GM12878 (cell line): Measurements from ENCODE around the gene FAM184B.

Experiments
- MTA3 ChIP-seq: IDR thresholded peaks from 2 replicates; pipeline ENCODE4 v1.6.1; 2012; ENCODE audit warnings: low read length, inconsistent platforms, borderline replicate concordance
- SUZ12 ChIP-seq: fragments of 200-600 bp; sonication (generic); IDR thresholded peaks from one replicate; pipeline ENCODE4 v1.6.1; 2018; ENCODE audit warnings: antibody characterized with exemption, mild to moderate bottlenecking; ENCODE audit not compliant: unreplicated experiment
- ZZZ3 ChIP-seq: IDR thresholded peaks from 2 replicates; pipeline ENCODE4 v1.6.1; 2011; ENCODE audit warnings: low read depth; ENCODE audit not compliant: control insufficient read depth, insufficient read length
- TF ChIP-seq, protein P1 (sequence below): fragments of 450-650 bp; IDR thresholded peaks from 2 replicates; pipeline ENCODE4 v1.6.1; 2018; ENCODE audit warnings: borderline replicate concordance, mild to moderate bottlenecking; ENCODE audit not compliant: partially characterized antibody

DNA sequence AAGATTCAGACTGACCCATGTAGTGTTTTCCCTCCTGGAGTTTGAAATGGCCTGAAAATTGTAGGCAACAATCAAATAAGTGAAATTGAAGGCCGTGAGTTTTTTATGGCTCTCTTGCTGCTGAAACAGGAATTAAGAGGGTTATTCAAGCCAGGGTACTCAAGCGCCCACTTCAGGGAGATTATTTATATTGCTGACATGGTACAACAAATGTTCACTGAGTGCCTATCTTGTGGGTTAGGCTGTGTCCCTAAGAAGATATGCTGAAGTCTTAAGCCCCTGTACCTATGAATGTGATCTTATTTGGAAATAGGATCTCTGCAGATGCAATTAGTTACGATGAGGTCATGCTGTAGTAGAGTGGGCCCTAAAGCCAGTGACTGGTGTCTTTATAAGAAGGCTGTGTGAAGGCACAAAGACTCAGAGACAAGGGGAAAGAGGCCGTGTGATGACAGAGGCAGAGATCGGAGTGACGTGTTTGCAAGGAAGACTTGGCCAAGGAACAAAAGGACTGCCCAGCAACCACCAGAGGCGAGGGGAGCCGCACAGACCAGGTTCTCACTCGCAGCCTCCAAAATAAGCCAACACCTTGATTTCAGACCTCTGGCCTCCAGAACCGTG is 94.1 kb downstream of the FAM184B start:
- TF ChIP-seq SUZ12 (no peak), ZZZ3 (no peak), MTA3 (no peak)
- TF ChIP-seq, protein P1, sequence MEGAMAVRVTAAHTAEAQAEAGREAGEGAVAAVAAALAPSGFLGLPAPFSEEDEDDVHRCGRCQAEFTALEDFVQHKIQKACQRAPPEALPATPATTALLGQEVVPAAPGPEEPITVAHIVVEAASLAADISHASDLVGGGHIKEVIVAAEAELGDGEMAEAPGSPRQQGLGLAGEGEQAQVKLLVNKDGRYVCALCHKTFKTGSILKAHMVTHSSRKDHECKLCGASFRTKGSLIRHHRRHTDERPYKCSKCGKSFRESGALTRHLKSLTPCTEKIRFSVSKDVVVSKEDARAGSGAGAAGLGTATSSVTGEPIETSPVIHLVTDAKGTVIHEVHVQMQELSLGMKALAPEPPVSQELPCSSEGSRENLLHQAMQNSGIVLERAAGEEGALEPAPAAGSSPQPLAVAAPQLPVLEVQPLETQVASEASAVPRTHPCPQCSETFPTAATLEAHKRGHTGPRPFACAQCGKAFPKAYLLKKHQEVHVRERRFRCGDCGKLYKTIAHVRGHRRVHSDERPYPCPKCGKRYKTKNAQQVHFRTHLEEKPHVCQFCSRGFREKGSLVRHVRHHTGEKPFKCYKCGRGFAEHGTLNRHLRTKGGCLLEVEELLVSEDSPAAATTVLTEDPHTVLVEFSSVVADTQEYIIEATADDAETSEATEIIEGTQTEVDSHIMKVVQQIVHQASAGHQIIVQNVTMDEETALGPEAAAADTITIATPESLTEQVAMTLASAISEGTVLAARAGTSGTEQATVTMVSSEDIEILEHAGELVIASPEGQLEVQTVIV = no peak
